ENCODE data around the gene CTDP1. TPM values are rescaled to one million over a fixed set of nuclear protein-coding genes. Genes with fewer than 3 reads are reported as not detected.

The CTDP1 gene
- total RNA-seq, 1 donor from 2014 or later: 10.7 TPM

DNA sequence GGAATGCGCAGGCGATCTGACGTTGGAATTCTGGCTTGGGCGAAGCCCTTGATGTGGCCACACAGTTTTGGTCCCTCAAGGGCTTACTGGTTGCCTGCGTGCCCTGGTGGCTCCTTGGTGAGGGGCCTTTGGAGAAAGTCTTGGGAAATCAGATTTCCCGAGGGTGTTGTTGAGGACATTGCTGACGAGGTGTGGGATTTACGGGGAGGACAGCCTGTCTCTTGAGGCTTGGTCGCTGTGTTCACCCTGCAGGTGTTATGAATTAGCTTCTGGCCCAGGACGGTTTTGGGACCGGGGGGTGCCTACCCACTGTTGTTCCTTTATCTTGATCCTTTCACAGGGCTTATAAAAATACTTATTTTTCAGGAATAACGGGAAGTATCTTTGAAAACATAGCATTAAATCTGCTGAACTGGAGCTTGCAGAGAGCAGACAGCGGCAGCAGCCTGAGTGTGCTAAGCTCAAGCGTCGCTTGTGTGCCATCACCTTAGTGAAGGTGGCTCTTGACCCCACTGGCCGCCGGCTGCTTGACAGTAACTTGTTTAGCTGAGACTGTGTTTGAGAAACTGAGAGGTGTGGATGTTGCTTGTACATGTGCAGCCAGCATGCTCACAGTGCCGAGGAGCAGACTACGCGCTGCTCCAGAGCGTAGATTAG, 4.2 kb downstream of the CTDP1 start:
- no peak for ATAC-seq

- no peak for ATAC-seq
Observed at GRCh38 chr18:79684283-79684631, 4.7 kb downstream of the CTDP1 start.

GRCh38 chr18:79684787-79685186, 5.2 kb downstream of the CTDP1 start:
- no peak for ATAC-seq

GRCh38 chr18:79685281-79685680, 5.7 kb downstream of the CTDP1 start:
- ATAC-seq: no peak

DNA sequence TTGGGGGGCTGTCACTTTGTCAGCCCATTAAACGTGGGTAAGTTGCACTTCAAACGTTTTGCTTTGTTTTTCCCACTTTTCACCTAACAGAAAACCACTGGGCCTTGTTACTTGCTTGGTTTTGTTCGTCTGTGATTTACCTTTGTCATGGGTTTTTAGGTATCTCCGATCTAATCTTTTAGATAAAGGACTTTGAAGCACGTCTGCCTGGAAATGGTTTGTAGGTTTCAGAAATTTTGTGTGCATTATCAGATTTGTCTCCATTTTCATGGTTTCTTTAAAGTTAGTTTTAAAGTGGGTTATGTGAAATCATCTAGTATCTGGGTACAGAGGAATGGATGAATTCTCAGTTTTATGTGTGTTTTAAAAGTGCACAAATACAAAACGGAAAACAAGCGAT, 6.4 kb downstream of the CTDP1 start:
- no peak for ATAC-seq

DNA sequence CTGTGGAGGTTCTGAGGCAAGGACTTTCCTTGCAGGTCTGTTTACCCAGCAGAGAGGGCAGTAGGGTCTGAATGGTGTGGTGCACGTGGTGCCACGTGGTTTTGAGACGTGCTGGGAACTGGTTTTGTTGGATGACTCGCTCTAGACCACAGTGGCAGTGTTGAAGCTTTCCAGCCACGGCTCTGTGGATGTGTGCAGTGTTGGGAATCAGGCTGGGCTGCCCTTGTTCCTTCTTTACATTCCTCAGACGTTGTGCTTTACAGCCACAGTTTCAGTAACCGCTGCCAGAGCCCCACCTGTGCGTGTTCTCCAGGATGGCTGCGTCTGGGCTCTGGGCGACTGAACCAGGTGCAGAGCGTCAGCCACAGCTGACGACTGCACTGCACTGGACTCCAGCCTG, 8.2 kb downstream of the CTDP1 start:
- peak; percentile 79 for ATAC-seq

DNA sequence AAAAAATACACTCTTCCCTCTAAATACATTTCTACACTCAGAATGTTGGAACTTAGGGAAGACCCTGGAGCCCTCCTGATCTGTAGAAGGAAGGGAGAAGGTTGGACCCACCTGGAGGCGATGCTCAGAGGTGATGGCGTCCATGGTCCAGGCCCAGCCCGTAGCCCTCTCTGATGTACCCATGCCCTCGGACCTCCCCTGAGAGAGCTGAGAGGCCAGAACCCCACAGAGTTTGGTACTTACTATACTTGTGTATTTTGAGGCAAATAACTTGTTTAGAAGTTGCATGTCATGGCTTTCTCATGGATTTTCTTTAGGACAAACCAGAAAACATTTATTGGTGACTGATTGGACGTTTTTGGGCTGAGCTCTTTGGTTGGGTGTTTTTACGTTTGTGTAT, 10.5 kb downstream of the CTDP1 start:
- no peak for ATAC-seq

DNA sequence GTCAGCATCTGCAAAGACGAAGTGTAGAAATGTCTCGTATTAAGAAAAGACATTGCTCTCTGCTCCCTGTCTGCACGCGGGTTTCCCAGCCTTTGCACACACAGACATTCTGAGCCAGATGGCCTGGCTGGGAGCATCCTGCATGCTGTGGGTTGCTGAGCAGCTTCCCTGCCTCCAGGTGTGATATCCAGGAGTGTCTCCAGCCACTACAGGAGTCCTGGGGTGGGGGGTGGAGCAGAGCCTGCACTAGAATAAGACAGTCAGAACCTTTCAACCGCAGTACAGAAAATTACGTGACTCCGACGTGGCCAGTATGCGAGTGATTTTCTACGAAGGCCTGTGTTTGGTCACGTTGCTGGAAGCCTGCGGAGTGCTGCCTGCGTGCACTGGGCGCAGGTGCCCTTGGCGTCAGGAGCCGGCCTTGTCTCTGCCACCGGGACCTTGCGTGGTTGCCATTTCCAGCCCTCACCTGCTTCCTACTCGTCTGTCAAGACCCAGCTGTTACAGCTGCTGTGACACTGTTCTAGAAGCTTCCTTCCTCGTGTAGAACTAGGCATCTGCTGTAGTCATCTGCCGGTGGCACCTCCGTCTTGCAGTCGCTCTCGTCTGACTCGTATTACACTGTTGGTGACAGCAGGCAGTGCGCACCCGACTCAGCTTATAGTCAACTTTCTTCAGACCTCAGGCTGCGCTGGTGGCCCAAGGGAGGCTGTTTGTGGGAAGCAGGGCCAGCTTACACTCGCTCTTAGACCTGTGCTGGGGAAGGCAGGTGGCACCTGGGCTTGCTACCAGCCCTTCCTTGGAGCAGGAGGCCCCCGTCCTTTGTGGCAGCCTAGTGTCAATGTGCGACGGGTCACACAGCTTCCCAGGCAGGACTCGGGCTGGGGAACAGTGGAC, 11.2 kb downstream of the CTDP1 start:
- ATAC-seq: no peak

DNA sequence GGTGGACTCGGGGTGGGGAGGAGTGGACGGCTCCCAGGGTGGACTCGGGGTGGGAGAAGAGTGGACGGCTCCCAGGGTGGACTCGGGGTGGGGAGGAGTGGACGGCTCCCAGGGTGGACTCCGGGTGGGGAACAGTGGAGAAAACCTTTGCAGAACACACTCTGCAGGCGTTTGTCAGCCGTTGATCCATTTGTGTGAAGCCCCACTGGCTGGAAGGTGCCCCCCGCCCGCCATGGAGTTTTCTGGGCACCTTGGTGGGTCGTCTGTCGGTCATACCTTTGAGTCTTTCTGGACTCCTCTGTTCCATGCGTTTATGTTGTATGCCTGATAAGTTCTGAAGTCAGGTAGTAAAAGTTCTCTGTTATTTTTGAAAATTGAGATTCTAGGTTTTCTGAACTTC, 12.5 kb downstream of the CTDP1 start:
- ATAC-seq: no peak

GRCh38 chr18:79692886-79693285, 13.3 kb downstream of the CTDP1 start:
- no peak for ATAC-seq

DNA sequence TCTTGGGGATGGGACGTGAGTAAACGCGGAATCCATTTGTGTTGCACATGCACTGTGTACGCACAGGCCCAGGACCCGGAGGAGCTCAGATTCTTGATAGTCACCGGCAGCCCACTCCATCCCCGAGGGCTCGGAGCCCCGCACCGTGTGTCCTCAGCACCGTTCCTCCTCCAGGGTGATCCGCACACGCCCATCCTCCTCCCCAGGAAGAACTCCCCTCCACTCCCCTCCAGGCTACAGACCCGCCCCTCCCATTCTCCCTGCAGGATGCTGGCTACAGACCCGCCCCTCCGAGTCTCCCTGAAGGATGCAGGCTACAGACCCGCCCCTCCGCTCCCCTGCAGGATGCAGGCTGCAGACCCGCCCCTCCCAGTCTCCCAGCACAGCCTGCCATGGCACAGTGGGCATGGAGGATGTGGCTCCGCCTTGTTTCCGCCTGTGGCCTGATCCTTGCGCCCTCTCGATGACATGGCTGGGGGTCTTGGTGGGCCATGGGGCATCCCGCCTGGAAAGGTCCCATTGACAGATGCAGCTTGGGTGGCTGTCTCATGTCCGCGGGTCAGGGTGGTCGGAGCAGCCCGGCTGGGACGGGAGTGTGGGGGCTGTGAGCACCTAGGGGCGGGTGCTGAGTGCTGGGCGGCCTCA, 14.1 kb downstream of the CTDP1 start:
- ATAC-seq: peak; percentile 6

DNA sequence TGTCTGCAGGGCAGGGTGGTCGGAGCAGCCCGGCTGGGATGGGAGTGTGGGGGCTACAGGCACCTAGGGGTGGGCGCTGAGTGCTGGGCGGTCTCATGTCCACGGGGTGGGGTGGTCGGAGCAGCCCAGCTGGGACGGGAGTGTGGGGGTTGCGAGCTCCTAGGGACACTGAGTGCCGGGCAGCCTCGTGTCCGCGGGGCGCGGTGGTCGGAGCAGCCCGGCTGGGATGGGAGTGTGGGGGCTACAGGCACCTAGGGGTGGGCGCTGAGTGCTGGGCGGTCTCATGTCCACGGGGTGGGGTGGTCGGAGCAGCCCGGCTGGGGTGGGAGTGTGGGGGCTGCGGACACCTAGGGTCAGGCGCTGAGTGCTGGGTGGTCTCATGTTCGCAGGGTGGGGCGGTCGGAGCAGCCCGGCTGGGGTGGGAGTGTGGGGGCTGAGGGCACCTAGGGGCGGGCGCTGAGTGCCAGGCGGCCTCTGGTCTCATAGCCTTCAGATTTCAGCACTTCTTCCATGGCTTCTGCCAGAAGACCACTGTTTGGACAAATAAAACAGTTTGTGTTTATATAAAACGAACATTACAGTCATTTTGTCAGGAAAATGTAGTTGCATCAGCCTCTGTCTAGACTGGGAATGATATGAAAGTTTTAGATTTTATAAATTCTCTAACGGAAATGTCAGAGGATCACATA, 14.7 kb downstream of the CTDP1 start:
- ATAC-seq: peak; percentile 20

DNA sequence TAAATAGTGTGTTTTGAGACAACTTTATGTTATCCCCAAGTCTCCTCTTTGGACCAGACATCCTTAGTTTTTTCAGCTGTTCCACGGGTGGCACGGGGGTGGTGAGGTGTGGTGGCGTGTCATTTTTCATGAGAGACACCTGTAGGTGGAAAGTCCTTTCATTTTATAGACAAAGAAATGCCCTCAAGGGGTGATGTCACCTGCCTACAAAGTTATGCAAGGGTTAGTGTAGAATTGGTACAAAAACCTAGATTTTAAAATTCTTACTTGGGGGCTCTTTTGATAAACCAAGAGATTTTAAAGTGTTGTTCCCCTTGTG, 15.3 kb downstream of the CTDP1 start:
- no peak for ATAC-seq

- ATAC-seq: no peak
Observed at GRCh38 chr18:79695269-79695668, 15.7 kb downstream of the CTDP1 start.

DNA sequence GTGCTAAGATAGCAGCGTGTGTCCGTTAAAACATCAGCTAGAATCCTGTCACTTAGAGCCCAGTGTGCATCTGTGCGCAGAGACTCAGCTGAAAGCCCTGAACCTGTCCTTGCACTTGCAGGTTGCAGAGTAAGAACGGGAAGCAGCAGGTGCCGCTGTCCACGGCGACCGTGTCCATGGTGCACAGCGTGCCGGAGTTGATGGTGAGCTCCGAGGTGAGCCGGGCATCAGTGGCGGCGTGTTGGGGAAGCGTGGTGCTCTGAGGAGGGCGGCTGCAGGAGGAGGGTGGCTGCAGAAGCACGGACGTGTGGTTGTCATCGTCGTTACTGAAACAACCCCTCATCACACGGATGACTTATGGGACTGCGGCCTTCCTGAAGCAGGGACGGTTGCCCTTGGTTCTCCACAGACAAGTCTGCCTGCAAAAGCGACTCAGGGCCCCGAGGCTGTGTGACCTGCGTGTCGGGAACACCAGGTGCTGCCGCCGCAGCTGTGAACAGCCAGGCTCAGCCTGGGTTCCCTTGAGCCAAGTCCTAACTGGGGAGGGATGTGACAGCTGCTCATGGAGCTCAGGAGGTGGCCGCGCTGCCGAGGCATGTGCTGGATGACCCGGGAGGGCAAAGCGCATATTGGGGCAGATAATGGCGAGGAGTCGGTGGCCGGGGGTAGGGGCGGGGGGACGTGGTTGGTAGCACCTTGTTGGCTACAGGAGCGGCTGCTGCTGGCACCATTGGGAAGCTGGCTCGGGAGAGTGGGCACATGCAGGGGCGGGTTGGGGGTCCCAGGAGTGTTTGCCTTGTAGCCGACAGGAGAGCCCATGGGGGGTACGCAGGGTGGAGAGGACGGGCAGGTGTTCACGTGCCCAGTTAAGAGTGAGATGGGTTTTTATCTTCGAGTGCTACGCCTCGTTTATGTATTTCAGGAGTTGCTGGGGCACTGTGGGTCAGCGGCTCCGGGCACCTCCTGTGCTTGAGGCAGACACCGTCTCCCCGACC, 16.6 kb downstream of the CTDP1 start:
- ATAC-seq: no peak

- ATAC-seq: no peak
Observed at GRCh38 chr18:79697178-79697577, 17.6 kb downstream of the CTDP1 start.

DNA sequence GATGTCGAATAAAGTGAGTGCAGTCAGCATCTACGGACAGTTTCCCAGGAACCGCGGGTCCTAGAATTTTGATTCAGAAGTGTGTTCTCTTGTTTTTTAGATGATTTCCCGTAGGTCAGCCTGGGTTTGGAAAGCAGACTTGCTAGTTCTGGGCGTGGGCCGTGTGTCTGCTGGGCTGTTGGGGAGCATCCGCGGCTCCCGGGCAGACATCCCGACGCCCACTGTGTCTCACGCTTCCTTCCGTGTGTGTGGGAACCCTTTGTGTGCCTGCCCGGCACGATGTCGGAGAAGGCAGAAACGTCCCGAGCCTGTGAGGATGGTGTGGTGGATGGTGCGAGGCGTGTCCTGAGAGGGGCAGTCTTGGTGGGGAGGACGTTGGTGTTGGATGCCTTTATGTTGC, 18.4 kb downstream of the CTDP1 start:
- no peak for ATAC-seq

DNA sequence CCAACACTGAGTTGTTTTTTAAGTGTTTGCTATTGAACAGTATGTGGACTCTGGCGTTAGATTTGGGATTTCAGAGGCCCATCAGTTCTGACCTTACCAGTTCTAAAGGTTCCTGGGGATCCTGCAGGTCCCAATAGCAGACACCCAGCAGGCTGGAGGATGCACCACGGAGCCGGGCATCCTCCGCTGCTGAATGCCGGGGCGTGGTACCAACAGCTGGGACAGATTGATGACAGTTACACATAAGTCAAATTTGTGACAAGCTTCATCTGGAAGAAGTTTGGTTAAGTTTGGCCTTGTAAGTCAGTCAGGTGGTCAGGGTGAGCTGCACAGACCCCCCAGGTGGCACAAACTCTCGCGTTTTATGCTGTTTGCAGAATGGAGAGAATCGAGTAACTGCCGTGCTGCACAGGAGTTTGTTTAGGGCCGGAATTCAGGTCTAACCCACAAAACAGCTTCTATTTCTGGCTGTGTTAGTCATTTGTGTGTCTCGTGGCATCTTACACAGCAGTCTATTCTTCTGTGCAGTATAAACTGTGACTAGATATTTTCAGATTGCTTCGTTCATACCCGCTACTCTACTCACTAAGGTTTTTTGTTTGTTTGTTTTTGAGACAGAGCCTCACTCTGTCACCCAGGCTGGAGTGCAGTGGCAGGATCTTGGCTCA, 19.2 kb downstream of the CTDP1 start:
- no peak for ATAC-seq

- no peak for ATAC-seq
Observed at GRCh38 chr18:79699653-79700052, 20.1 kb downstream of the CTDP1 start.

- no peak for ATAC-seq
Observed at GRCh38 chr18:79702906-79703305, 23.3 kb downstream of the CTDP1 start.

DNA sequence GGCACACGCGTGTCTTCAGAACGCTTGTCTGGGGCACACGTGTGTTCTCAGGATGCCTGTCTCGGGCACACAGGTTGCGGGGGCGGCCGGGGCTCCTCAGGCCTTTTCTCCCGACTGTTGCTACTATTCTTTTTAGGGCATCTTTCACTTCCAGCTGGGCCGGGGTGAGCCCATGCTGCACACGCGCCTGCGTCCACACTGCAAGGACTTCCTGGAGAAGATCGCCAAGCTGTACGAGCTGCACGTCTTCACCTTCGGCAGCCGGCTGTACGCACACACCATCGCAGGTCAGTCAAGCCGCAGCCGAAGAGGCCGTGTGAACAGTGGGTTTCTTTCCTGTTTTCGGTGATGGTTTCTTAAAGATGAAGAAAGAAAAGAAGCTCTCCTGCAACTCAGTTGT, 25.0 kb downstream of the CTDP1 start:
- no peak for ATAC-seq

DNA sequence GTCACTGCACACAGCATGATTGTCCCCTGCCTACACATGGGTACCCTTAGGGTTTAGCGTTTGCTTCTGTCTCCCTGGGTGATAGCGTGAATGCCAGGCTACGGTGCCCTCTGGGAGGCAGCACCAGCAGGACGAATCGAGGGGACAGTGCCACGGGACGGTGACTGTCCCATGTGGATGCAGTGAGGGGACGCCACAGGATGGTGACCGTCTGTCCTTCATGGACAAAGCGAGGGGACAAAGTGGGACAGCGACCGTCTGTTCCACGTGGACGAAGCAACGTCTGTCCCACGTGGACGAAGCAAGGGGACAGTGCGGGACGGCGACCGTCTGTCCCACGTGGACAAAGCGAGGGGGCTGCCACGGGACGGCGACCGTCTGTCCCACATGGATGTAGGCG, 25.7 kb downstream of the CTDP1 start:
- ATAC-seq: no peak
